ENCODE results near the gene CELF1.

DNA sequence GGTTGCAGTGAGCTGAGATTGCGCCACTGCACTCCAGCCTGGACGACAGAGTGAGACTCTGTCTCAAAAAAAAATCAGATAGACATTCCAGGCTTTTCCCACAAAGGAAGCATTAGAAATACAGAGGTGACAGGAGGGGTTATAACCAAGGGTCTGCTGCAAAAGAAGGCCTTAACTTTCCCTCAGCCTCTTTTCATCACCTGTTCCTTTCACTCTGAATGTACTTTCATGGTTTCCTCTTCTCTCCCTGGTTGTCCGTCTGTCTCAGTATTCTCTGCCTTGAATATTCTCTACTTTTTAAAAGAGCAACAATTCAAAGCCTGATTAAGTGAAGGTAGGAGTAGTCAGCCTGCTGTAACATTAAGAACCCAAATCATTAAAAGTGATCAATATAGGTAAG lies 50.2 kb downstream of the CELF1 start:
- TF ChIP-seq CTCF (IDR thresholded peaks at IDR 0.05) (no peak), EZH2phosphoT487 (IDR thresholded peaks at IDR 0.05) (no peak)

Data from neural progenitor cell (in vitro differentiated cells).